CD14-positive monocyte (primary cell): ENCODE measurements around the gene SMURF2. TPM values are rescaled to one million over a fixed set of nuclear protein-coding genes. Genes with fewer than 3 reads are reported as not detected.

Source experiments
- DNase-seq, 3 donors: peaks; one replicate each; pipeline ENCODE4 v3.0.0-alpha.2; 2011 to 2022
- H2AFZ ChIP-seq: 2 replicates; pipeline ENCODE4 v1.6.0; 2012; ENCODE audit warnings: mild to moderate bottlenecking, low read depth, low read length, inconsistent platforms; ENCODE audit not compliant: insufficient read depth, poor library complexity, severe bottlenecking
- H3K27ac ChIP-seq, 2 donors: 1 replicate in 1 of 2; 2 replicates in 1 of 2; pipeline ENCODE4 v1.5.1; 2012 to 2013; ENCODE audit warnings: low read length in 2 of 2, control low read depth in 1 of 2, inconsistent platforms in 1 of 2, low read depth in 1 of 2, mild to moderate bottlenecking in 1 of 2
- H3K27me3 ChIP-seq, 2 donors: one replicate each; pipeline versions ENCODE4 v1.6.0 to v1.6.1; 2011 to 2013; ENCODE audit warnings: low read length in 2 of 2; ENCODE audit not compliant: control insufficient read depth in 2 of 2, insufficient read depth in 2 of 2
- H3K36me3 ChIP-seq, 2 donors: replicated peaks in 1 of 2; 1 replicate in 1 of 2; 2 replicates in 1 of 2; pipeline versions ENCODE4 v1.5.1 to v1.6.1; 2012 to 2013; ENCODE audit warnings: low read length in 2 of 2, control low read depth in 1 of 2, inconsistent platforms in 1 of 2, mild to moderate bottlenecking in 1 of 2; ENCODE audit not compliant: insufficient read depth in 2 of 2, control insufficient read depth in 1 of 2
- H3K4me1 ChIP-seq, 2 donors: 1 replicate in 1 of 2; 2 replicates in 1 of 2; pipeline versions ENCODE4 v1.5.1 to v1.6.1; 2012 to 2013; ENCODE audit warnings: low read length in 2 of 2, control low read depth in 1 of 2, inconsistent platforms in 1 of 2, mild to moderate bottlenecking in 1 of 2, moderate library complexity in 1 of 2; ENCODE audit not compliant: insufficient read depth in 2 of 2, control insufficient read depth in 1 of 2
- H3K4me2 ChIP-seq: replicated peaks from 2 replicates; pipeline ENCODE3; 2012; ENCODE audit warnings: low read length, moderate library complexity, mild to moderate bottlenecking; ENCODE audit not compliant: poor library complexity, severe bottlenecking; ENCODE audit errors: extremely low read depth
- H3K4me3 ChIP-seq, 3 experiments: fragments of 200-600 bp in 1 of 3; sonication (generic) in 1 of 3; replicated peaks in 1 of 3; 1 replicate in 2 of 3; 2 replicates in 1 of 3; pipeline ENCODE4 v1.5.1; 2011 to 2013; ENCODE audit warnings: low read length in 3 of 3, mild to moderate bottlenecking in 3 of 3, control low read depth in 2 of 3, low read depth in 2 of 3, inconsistent platforms in 1 of 3, moderate library complexity in 1 of 3
- H3K79me2 ChIP-seq: 2 replicates; pipeline ENCODE4 v1.6.0; 2012; ENCODE audit warnings: mild to moderate bottlenecking, control low read depth, inconsistent platforms, low read length, moderate library complexity; ENCODE audit not compliant: insufficient read depth
- H3K9ac ChIP-seq: 2 replicates; pipeline ENCODE4 v1.6.0; 2017; ENCODE audit warnings: low read length, mild to moderate bottlenecking; ENCODE audit not compliant: insufficient read depth, poor library complexity, severe bottlenecking
- H3K9me3 ChIP-seq, 2 donors: replicated peaks in 1 of 2; 1 replicate in 1 of 2; 2 replicates in 1 of 2; pipeline versions ENCODE4 v1.5.1 to v1.6.1; 2012 to 2013; ENCODE audit warnings: low read length in 2 of 2, control low read depth in 1 of 2; ENCODE audit not compliant: control insufficient read depth in 1 of 2, insufficient read depth in 1 of 2
- H4K20me1 ChIP-seq: 2 replicates; pipeline ENCODE4 v1.6.0; 2012; ENCODE audit warnings: mild to moderate bottlenecking, low read length, control low read depth, moderate library complexity; ENCODE audit not compliant: insufficient read depth
- H3K27ac Mint-ChIP-seq, 7 donors: one replicate each; pipeline ENCODE4 v1.8.0; 2020; ENCODE audit warnings: mild to moderate bottlenecking in 7 of 7, mixed read lengths in 7 of 7, moderate library complexity in 6 of 7, inconsistent platforms in 2 of 7
- H3K27me3 Mint-ChIP-seq, 3 donors: one replicate each; pipeline ENCODE4 v1.8.0; 2021 to 2022; ENCODE audit warnings: low read depth in 3 of 3, mild to moderate bottlenecking in 3 of 3, mixed read lengths in 3 of 3, moderate library complexity in 3 of 3, inconsistent platforms in 1 of 3
- H3K36me3 Mint-ChIP-seq, 2 donors: one replicate each; pipeline ENCODE4 v1.8.0; 2020; ENCODE audit warnings: mixed read lengths in 2 of 2, inconsistent platforms in 1 of 2, mild to moderate bottlenecking in 1 of 2
- H3K4me1 Mint-ChIP-seq: one replicate; pipeline ENCODE4 v1.8.0; 2020; ENCODE audit warnings: mild to moderate bottlenecking, mixed read lengths
- H3K4me3 Mint-ChIP-seq, 2 donors: one replicate each; pipeline ENCODE4 v1.8.0; 2020; ENCODE audit warnings: mild to moderate bottlenecking in 2 of 2, mixed read lengths in 2 of 2, moderate library complexity in 1 of 2
- H3K9me3 Mint-ChIP-seq, 7 donors: one replicate each; pipeline ENCODE4 v1.8.0; 2020 to 2022; ENCODE audit warnings: mixed read lengths in 7 of 7, mild to moderate bottlenecking in 6 of 7, moderate library complexity in 6 of 7, inconsistent platforms in 2 of 7
- whole genome bisulfite sequencing: methylation state at CpG from one replicate; pipeline ENCODE4 v1.1.5; 2013; ENCODE audit warnings: missing lambda C conversion rate; ENCODE audit not compliant: insufficient coverage; 5-methylcytosine and 5-hydroxymethylcytosine counted together
- intact Hi-C, 2 donors: fragments of 100-400 bp; cut with micrococcal nuclease; formaldehyde crosslinking; loops; one replicate each; pipeline versions ENCODE4 v1.15.0 to v1.15.1; 2023
- polyA plus RNA-seq, 3 donors: library from polyadenylated mRNA; depleted of rRNA in 1 of 3; unstranded in 2 of 3; stranded (reverse) in 1 of 3; fragments of 300-500 nt in 2 of 3; fragments of >200 nt in 1 of 3; fragmentation: Illumina TruSeq in 2 of 3; gene quantifications; 1 replicate in 2 of 3; 2 replicates in 1 of 3; pipeline ENCODE4 v1.2.3, GENCODE V29; 2012 to 2021
- small RNA-seq: library from RNA; depleted of rRNA; stranded (forward); fragments of <200 nt; gene quantifications from one replicate; pipeline ENCODE3, GENCODE V24; 2012; ENCODE audit warnings: low read depth; ENCODE audit not compliant: insufficient read length
- TF ChIP-seq, protein P1 (sequence below): fragments of 200-600 bp; IDR thresholded peaks from one replicate; pipeline ENCODE4 v1.8.0; 2022; ENCODE audit warnings: antibody characterized with exemption, mild to moderate bottlenecking

The SMURF2 gene
- polyA plus RNA-seq, 3 donors, result 2.2 to 12.9 (median 4.5) TPM

DNA sequence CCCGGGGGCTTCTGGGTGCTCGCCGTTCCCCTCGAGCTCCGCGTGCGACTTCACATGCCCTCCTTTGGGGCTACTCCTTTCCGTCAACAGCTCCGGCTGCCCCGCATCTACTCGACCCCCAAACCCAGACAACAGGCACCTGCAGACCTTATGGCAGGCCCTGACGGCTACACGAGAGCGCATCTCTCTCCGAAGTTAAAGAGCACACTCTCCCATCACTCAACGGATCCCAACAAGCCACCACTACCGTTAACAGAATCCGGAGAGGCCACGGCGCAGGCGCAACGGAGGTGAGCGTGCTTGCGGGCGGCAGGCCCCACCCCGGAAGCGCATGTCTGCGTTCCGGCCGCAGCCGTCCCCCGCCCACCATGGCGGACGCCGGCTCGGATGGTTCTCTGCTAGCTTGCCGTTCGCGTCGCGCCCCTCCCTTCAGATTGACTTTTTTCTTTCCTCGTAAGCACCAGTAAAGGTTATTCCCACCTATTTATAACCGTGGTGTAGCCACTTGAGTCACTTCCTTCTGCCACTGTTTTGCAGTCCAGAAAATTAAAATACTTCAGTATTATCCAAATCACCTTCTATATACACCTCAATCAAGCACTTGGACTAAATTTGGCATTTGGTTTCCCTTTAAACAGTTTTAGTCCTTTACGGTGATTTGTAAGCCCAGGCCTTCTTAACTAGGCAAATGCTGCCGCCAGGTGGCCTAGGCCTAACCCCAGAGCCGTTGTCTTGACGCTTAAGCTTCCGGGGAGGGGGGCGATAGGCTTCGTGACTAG lies 165.1 kb downstream of the SMURF2 start, which contains the start of gene POLG2:
Gene POLG2, minus strand, starts transcription at position 269 of the 779 bp plus-strand sequence. Its CDS starts 86 bp downstream, at position 183.
- Histone ChIP-seq H3K79me2 (peaks cover 83% of the 10 kb centered on the region), H3K4me1 (peaks cover 31 to 40% of the 10 kb centered on the region in 2 donors), H4K20me1 (peaks cover 48% of the 10 kb centered on the region), H3K27ac (peak within 1 kb of the TSS; percentile 90 to 97), H3K9me3 (no peaks in the 10 kb centered on the region), H2AFZ (peak within 1 kb of the TSS; percentile 69), H3K9ac (peak within 1 kb of the TSS; percentile 78), H3K4me2 (peak within 1 kb of the TSS; percentile 85), H3K4me3 (peak within 1 kb of the TSS; percentile 57 to 84 (median 70)), H3K27me3 (no peaks in the 10 kb centered on the region), H3K36me3 (peaks cover 51% of the 10 kb centered on the region in 2 donors)
- peaks cover 0 to 2% (median 0%) of the 10 kb centered on the region in 3 donors for H3K27me3 Mint-ChIP-seq
- peaks cover 49 to 54% of the 10 kb centered on the region in 2 donors for H3K36me3 Mint-ChIP-seq
- H3K4me1 Mint-ChIP-seq, result peaks cover 55% of the 10 kb centered on the region
- H3K27ac Mint-ChIP-seq, result peak within 1 kb of the TSS; percentile 96 to 99 (median 98)
- intact Hi-C loops, result loop anchor here in 1 of 2 donors (10.0 kb wide), 1 partner anchor 192 kb away; no protein-coding TSS in a partner anchor
- TF ChIP-seq, protein P1, sequence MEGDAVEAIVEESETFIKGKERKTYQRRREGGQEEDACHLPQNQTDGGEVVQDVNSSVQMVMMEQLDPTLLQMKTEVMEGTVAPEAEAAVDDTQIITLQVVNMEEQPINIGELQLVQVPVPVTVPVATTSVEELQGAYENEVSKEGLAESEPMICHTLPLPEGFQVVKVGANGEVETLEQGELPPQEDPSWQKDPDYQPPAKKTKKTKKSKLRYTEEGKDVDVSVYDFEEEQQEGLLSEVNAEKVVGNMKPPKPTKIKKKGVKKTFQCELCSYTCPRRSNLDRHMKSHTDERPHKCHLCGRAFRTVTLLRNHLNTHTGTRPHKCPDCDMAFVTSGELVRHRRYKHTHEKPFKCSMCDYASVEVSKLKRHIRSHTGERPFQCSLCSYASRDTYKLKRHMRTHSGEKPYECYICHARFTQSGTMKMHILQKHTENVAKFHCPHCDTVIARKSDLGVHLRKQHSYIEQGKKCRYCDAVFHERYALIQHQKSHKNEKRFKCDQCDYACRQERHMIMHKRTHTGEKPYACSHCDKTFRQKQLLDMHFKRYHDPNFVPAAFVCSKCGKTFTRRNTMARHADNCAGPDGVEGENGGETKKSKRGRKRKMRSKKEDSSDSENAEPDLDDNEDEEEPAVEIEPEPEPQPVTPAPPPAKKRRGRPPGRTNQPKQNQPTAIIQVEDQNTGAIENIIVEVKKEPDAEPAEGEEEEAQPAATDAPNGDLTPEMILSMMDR, result peak; percentile 61
- peaks cover 0 to 1% (median 0%) of the 10 kb centered on the region in 7 donors for H3K9me3 Mint-ChIP-seq
- peak within 1 kb of the TSS; percentile 99 to 100 for H3K4me3 Mint-ChIP-seq
- peak; percentile 91 to 94 (median 94) for DNase-seq
- WGBS, result under 1% methylated on average over 46 of the region's 50 CpGs

DNA sequence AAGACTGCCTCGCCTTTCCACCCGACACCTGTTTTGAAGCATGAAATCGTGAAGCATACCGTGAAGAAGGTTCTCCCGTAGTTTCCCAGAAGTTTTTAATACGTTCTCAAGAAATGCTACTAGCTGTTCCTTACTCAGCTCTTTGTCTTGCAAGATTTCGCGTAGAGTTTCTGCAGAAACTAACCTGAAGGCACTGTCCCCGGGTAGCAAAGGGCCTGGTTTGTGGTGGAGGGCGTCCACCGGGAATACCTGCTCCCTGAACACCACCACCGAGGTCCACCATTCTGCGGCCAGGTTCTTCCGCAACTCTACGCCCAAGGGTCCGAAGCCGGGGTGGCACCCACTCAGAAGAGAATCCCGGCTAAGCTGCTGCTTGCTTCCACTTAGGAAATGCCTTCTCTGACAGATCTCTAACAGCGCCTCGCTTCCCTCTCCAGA lies 165.7 kb downstream of the SMURF2 start:
- Histone ChIP-seq H3K36me3 (peaks cover 46% of the 10 kb centered on the region in 2 donors), H3K27ac (peak overlapping the region; percentile 90 to 97), H4K20me1 (peaks cover 42% of the 10 kb centered on the region), H3K9me3 (no peaks in the 10 kb centered on the region), H2AFZ (peak overlapping the region; percentile 69), H3K27me3 (no peaks in the 10 kb centered on the region), H3K9ac (peak overlapping the region; percentile 78), H3K4me2 (peak overlapping the region; percentile 85), H3K4me3 (peak overlapping the region; percentile 57 to 84 (median 70)), H3K4me1 (peaks cover 35 to 44% of the 10 kb centered on the region in 2 donors), H3K79me2 (peaks cover 83% of the 10 kb centered on the region)
- H3K27ac Mint-ChIP-seq, result peak overlapping the region; percentile 96 to 99 (median 98)
- TF ChIP-seq, protein P1, result no peak
- DNase-seq, result no peak
- peaks cover 43 to 54% of the 10 kb centered on the region in 2 donors for H3K36me3 Mint-ChIP-seq
- intact Hi-C loops, result loop anchor here in 1 of 2 donors (10.0 kb wide), 1 partner anchor 192 kb away; no protein-coding TSS in a partner anchor
- 0% methylated on average over 15 of the region's 20 CpGs for WGBS
- H3K27me3 Mint-ChIP-seq, result peaks cover 0 to 2% (median 0%) of the 10 kb centered on the region in 3 donors
- H3K4me3 Mint-ChIP-seq, result peak overlapping the region; percentile 99 to 100
- peaks cover 0 to 1% (median 0%) of the 10 kb centered on the region in 7 donors for H3K9me3 Mint-ChIP-seq
- peaks cover 54% of the 10 kb centered on the region for H3K4me1 Mint-ChIP-seq

Small RNA genes lying within 50 kb of the gene (small RNA-seq; reads per million reads assigned to genes)
- not detected for gene AC009994.1

Other genes starting within 250 kb of the SMURF2 start
- gene MILR1, start 213.2 kb downstream of the SMURF2 start, polyA plus RNA-seq, result 10 to 100 TPM; 72.0 to 95.2 (median 81.7) TPM
- gene POLG2, start 165.3 kb downstream of the SMURF2 start, polyA plus RNA-seq, result 10 to 100 TPM in 1 of 3 donors, 1 to 10 TPM in 1, under 1 TPM in 1; 0.85 to 15.8 (median 1.7) TPM
- 1,000 to 10,000 TPM in 1 of 3 donors, 100 to 1,000 TPM in 2; 642 to 2,061 (median 777) TPM for gene DDX5, start 156.0 kb downstream of the SMURF2 start, polyA plus RNA-seq
- gene CEP95, start 155.3 kb downstream of the SMURF2 start, polyA plus RNA-seq, result 10 to 100 TPM in 1 of 3 donors, 1 to 10 TPM in 2; 4.6 to 42.1 (median 5.0) TPM